GM21737 (cell line): ENCODE results near the gene GADD45GIP1.

Source experiments
- ATAC-seq: cut with Tn5 transposase; IDR thresholded peaks from one replicate; pipeline ENCODE4 v1.9.1; 2021; ENCODE audit warnings: mild to moderate bottlenecking, moderate library complexity; ENCODE audit not compliant: unreplicated experiment

GADD45GIP1 gene

DNA sequence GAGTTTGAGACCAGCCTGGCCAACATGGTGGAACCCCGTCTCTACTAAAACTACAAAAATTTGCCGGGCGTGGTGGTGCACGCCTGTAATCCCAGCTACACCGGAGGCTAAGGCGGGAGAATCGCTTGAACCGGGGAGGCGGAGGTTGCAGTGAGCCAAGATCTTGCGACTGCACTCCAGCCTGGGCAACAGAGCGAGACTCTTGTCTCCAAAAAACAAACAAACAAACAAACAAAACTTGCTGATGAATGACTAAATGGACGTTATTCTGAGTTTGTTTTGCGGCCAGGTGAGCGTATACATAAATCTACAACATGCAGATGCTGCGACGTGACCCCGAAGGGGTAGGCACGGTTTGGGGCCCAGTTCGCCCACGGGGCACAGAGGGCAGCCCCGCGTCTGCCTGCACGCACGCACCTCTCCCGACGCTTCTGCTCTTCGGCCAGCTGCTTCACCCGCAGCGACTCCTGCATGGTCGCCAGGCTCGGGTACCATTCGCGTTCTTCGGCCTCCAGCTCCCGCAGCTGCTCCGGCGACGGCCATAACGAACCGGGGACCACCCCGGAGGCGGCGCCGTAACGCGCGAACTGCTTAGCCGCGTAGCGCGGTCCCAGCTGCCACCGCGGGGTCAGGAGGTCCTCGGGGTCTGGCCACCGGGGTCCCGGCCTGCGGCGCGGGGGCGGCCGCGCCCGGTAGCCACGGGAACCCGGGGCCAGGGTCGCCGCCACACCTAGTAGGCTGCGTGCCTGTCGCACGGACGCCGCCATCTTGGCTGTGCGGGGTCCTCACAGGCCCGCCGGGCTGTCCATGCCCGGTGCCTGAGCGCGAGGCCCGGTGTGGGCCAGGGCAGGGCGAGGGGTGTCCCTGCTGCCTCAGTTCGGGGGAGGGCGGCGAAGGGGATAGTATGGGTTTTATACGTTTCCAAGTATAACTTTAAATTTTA is at the start of gene GADD45GIP1:
Gene GADD45GIP1, minus strand, starts transcription at position 778 of the 943 bp plus-strand sequence. Its CDS starts 11 bp downstream, at position 767.
- peak; percentile 60 for ATAC-seq

DNA sequence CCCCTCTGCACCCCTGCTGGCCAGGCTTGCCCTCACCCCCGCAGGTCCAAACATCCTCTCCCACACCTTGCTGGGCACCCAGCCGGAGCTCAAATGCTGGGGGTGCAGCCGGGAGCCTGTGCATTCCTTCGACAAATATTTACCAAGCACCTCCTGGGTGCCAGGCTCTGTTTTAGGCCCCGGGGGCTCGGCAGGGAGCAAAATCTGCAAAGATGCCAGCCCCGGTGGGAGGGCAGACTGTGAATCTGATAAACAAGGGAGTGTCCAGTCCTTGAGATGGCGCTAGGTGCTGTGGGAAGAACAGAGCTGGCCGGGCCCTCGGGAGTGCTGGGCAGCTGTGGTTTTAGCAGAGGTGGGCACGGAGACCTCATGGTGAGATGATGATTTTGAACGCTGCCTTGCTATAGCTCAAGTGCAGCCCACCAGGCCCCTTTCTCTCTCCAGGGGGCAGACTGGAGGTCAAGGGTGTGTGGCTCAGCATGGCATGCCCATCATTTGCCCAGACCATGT is 48.9 kb upstream of the GADD45GIP1 start:
- ATAC-seq: no peak

DNA sequence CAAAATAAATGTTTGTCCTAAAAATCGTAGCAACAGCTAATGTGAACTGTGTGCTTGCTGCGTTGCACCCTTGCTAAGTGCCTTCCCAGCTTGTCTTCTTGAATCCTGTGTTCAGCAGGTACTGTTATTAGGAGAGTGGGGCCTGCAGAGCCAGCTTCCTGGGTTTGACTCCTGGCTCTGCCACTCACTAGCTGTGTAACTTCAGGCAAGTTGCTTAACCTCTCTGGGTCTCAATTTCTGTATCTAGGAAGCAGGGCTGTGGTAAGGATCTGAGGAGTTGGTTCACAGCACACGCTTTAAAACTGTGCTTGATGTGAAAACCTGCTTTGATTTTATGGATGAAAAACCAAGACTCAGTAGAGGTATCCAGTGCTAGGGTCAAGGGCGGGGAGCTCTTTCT is 48.2 kb upstream of the GADD45GIP1 start:
- ATAC-seq: no peak

DNA sequence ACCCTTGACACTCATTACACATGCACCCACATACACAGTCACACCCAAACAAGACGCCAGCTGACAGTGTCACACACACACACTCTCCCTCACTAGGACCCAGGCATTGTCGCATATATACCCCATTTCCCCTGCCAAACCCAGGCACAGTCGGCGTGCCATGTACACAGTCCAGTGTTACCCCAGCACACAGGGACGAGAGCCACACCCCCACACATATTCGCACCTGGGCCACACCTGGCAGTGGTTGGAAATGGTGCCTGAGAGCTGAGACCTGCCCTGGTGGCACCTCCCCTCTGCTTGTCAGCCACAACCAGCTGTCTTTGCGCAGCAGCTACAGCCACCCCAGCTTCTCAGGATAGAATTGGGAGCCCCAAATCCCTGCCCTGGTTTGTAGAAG is 47.2 kb upstream of the GADD45GIP1 start:
- ATAC-seq: no peak

DNA sequence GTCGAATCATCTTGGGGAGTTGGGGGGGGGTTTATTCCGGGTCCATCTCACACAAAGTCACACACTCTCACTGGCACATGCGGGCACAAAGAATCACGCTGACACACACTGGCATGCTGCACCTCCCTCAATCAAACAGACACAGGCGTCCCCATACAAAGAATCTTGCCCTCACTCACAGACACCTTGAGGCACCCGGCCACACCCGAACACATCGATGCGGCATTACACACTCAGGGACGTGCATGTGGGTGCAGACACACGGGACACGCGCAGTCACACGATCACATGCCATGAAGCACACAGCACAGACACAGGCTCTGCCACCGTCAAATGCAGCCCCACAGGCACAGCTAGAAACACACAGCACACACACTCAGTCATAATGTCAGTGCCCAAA is 46.1 kb upstream of the GADD45GIP1 start:
- ATAC-seq: no peak

DNA sequence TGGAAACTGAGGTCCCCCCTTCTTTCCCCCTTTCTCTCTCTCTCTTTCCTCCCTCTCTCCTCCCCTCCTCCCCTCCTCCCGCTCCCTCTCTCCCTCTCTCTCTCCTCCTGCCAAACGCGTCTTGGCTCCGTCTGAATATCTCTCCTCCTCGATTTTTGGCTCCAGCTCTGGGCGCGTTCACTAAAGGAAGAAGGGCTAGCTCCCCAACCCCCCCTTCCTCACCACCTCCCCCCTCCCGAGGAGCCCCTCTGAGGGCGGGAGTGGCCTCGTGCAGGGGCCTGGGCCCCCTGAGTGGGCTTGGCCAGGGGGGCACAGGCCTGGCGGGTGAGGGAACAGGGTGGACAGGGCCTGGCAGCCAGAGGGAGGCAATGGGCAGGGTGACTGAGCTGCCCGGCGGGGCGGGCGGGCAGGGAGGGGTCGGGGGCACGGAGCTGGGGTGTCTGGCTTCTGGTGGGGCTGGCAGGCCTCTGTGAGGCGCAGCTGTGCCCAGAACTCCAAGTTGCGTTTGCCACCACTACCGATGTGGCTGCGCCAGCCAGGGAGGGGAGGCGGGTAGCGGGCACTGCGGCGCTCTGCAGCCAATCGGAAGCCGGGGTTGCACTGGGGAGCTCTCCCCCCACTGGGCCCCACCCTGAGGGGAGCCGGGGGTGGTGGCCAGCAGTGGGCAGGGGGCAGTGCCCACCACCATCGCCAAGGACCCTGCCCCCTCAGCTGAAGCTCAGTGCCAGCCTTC is 45.3 kb upstream of the GADD45GIP1 start:
- ATAC-seq: no peak

DNA sequence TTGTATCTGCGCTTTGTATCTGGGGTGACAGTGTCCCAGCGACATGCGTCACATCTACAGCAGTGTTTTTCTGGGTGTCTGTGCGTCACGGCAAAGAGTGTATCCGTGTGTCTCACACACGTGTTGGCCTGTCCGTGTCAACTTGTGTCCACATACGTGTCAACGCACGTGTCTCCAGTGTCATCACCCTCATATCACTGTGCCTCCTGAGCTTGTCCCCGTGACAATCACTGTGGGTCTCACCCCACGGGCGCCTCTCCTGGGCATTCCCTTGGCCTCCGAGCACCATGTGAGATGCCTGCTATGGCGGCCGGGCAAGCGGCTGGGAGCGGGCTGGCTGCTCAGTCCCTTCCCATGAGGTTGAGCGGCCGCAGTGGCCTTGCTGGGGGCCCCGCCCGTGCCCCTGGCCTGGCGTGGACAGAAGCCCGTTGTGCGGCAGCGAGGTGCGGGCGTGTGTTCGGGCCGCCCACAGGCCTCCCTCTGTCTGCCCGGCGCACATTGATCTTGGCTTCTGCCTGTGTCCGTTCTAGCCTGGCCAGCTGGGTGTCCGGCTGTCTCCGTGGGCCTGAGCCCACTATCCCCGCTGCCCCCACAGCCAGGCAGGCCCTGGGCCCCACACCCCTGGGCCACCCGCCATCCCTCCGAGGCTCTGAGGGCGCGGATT is 44.6 kb upstream of the GADD45GIP1 start:
- ATAC-seq: no peak

DNA sequence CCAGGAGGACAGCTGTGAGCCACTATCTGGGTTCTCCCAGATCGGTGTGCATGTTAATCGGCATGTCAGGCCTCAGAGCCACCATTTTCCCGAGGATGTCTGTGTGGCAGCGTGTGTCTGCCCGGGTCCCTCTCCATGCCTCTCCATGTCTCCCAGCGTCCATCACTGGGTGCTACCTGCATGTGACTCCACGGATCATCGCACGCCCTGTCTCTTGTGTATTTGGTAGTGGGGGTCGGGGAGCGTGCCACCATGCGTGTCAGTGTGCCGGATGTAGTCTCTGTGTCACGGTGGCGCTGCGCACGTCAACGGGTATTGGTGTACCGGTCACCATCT is 44.1 kb upstream of the GADD45GIP1 start:
- no peak for ATAC-seq

DNA sequence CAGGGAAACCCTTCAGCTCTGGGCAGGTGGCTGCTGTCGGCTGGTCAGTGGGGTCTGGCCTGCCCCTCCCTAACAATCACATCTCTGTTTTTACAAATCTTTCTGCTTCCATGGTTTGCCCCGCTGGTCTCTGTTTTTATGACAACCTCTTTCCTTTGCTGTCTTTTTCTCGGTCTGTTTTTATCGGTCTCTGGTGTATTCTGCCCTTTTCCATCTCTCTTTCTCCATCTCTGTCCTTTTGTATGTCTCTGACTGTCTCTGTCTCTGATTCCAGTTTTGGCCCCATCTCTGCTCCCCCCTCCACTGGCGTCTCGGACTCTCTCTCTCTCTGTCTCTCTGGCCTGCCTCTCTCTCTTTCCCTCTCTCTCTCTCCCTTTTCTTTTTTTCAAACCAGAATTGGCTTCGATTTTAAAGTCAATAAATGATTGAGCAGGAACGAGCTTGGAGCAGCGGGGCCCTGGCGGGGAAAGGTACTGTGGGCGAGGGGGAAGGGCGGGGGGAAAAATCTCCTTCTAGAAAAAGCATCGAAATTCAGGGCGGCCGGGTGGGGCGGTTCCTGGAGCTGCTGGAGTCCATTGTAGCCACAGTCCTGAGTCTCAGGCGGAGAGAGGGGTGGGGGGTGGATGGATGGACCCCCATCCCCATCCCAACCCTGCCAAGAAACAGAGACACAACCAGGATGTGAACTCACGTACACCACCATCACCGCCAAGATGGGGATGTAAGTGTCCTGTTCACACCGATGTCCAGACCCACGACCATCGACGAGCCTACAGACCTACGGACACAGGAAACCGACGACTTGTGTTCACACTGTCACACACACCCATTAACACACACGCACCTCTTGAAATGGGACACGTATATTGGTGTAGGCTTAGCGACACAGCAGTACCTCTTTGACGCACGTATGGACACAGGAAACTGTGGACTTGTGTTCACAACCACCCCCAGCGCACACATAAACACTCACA is 41.2 kb upstream of the GADD45GIP1 start:
- no peak for ATAC-seq

DNA sequence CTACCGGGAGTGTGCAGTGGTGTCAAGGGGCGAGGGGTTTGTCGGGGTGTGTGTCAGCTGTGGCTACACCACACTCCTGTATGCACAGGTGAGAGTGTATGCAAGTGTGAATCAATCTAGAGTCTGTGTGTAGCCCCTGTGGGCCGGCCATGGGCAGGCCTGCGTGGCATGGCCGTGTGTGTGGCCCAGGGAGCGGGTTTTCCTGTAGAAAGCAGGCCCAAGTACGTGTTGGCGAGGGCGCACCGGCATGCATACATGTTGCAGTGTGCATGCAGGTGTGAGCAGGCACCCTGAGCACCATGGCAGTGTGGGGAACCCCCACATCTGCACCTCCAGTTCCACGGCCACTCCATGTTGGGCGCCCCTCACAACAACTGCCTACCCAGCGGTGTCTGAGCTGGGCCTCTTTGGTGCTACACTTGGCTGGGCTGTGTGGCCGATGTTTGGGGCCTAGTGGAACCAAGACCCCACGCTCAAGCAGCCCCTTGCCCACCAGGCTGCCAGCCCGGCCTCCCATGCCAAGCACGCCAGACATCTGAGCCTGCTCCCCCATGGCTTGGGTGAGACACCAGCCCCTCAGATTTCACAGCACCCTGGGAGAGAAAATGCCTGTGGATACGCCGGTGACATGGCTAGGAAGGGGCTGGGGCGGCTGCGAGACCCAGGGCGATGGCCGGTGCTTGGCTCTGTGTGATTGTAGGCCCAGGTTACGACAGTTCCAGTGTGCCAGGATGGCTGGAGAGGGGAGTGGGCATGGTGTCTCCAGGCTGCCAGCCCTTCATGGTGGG is 40.4 kb upstream of the GADD45GIP1 start:
- no peak for ATAC-seq

DNA sequence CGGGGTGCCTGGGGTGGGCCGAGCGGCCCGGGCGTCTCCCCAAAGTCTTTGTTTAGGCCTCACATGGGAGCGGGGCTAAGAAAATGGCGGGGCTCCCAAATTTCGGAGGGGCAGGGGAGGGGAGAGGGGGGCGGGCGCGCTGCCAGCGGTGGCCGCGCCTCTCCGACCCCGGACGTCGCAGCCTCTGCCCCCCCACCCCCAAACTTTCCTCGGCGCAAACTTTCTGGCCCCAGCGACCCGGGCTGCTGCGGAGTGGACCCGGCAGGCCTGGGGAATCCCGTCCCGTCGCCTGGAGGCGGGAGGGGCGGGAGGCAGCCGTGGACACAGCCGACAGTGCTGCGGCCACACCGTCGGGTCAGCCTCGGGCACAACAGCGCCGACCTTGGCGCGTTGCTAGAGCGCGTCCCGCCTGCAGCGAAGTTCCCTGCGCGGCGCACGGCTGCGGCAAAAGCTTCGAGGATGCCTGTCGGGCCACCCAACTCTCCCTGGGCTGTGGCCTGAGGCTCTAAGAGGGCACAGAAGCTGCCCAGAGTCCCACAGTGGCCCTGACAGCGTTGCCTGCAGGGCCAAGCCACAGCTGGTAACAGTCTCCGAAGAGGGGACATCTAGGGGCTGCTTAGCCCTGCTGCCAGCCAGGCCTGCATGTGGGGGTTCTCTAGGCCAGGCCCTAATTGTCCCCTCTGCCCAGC is 39.5 kb upstream of the GADD45GIP1 start:
- no peak for ATAC-seq

DNA sequence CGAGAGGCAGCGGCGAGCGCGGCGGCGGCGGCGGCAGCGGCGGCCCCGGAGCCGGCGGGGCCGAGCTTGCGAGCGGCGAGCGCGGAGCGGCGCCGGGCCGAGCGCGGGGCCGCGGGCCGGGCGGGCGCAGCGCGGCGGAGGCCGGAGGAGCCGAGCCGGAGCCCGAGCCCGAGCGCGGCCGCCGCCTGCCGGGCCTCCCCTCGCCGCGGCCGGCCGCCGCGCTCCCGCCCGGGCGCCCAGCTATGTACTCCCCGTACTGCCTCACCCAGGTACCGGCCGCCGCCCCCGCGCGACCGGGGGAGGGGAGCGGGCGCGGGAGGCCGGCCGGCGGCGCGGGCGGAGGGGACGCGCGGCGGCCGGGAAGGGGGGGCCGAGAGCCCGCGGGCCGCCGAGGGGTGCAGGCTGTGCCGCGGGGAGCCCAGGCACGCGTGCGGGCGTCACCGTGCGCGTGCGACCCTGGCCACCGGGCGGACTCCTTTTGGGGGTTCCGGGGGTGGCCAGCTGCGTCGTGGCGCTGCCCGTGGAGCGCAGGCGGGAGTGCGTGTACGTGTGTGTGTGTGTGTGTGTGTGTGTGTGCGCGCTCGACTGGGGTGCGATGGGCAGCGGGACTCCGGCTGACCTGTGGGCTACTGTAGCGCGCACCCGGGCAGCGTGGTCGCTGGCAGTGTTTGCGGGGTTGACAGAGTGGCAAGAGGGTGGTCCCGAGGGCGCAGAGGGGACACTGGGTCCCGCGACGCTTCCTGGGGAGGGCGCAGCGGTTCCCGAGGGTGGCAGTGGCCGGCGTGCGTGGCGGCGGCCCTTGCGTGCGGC is 38.8 kb upstream of the GADD45GIP1 start:
- ATAC-seq: no peak

DNA sequence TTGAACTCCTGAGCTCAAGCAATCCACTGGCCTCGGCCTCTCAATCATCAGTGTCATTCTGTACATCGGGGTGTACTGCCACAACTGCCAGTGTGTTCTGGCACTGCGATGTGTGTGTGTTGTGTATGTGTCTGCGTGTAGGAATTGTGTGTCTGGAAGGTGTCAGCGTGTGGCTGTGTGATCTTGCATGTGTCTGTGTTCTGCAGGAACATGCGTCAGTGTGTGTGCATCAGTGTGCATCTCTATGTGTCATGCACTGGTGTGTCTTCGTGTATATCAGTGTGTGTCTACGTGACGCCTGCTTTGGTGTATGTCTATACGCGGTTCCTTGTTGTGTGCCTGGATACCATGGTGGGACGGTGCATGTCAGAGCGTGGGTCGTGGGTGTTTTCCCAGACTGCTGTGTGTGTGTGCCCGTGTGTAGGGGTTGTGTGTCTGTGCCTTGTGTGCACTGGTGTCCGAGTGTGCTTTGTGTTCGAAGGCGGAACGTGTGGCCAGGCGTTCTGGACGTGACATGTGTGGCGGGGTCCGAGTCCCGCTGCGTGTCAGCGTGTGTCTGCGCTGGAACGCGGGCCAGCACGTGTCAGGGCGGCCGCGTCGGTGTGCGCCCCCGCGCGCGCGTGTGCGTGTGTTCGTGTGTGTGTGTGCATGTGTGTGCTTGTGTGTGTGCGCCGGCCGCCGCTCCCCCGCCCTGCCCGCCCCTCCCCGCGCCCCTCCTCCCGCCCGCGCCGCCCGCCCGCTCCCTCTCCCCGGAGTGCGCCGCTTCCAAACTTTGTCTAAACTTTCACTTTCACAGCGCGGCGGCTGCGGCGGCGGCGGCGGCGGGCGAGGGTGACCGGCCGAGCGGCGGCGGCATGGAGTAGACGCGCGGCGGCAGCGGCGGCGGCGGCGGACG is 37.9 kb upstream of the GADD45GIP1 start, which contains the start of gene NFIX:
Gene NFIX, plus strand, starts transcription at position 775 of the 895 bp plus-strand sequence. CDS start 363 bp downstream, outside the sequence.
- ATAC-seq: no peak

DNA sequence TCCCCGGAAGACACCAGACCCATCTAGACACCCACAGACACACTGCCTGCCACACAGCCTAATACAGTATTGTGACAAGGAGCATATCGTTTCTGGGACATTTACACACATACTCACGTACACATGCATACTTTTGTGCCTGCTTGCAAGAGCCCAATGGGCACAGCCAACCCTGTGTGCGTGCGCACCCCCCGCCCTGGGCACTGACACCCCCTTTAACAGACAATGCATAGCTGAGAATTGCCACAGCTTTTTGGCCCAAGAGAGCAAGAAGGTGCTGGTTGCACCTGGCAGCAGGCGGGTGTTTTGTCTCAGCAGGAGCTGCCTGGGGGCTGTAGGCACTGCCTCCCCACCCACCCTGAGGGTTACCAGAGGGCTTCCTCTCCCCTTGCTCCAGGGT is 36.5 kb upstream of the GADD45GIP1 start:
- no peak for ATAC-seq

DNA sequence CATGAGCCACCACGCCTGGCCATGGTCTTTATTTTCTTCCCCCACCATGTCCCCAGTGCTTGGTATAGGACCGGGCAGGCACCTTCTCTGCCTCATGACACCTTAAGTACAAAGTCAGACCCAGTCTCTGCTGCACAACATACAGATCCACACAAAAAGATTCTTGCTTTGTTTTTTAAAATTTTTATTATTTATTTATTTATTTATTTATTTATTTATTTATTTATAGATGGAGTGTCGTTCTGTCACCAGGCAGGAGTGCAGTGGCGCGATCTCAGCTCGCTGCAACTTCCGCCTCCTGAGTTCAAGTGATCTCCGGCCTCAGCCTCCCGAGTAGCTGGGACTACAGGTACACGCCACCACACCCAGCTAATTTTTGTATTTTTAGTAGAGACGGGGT is 35.7 kb upstream of the GADD45GIP1 start:
- ATAC-seq: no peak

DNA sequence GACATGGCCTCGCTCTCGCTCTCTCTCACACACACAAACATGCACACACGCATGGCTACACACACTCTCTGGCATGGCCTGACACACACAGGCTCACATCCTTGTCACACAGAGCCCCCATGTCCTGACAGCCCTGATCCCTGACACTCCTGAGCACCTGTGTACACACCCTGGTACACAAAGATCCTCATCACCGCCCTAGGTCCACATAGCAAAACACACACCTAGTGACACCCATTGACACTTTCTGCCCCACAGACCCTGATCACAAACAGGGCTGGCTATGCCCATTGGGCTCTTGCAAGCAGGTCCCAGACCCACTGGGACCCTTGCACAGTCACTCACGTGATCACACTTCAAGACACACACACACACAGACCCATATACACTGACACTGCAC is 34.3 kb upstream of the GADD45GIP1 start:
- ATAC-seq: no peak

DNA sequence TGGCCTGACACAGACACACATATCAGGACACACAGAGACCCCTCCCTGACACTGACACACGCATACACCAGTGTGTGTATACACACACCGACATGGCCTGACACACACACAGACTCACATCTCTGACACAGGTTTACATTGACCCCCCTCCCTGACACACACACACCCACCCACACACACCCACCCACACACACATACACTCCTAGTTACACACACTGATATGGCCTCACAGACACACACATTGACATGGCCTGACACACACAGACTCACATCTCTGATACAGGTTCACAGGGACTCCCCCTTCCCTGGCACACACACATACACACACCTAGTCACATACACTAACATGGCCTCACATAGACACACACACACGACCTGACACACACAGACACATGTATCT is 33.8 kb upstream of the GADD45GIP1 start:
- no peak for ATAC-seq
